Measurements from ENCODE around the gene ERC2. TPM values are rescaled to one million over a fixed set of nuclear protein-coding genes. Genes with fewer than 3 reads are reported as not detected.

The ERC2 gene
- total RNA-seq, 1 donor from 2014 or later: 6.2 TPM

- no peak for DNase-seq (ENCODE audit: low read depth)
Measured at GRCh38 chr3:55716611-55717225, 751.5 kb downstream of the ERC2 start.

GRCh38 chr3:55716044-55716443 lies 752.2 kb downstream of the ERC2 start:
- no peak for DNase-seq (ENCODE audit: low read depth)

- DNase-seq (ENCODE audit: low read depth): no peak
Measured at GRCh38 chr3:55714057-55714456, 754.2 kb downstream of the ERC2 start.

GRCh38 chr3:55711646-55712045 lies 756.6 kb downstream of the ERC2 start:
- no peak for DNase-seq (ENCODE audit: low read depth)

GRCh38 chr3:55709411-55710012 lies 758.8 kb downstream of the ERC2 start:
- no peak for DNase-seq (ENCODE audit: low read depth)

- no peak for DNase-seq (ENCODE audit: low read depth)
Measured at GRCh38 chr3:55708921-55709320, 759.3 kb downstream of the ERC2 start.

- no peak for DNase-seq (ENCODE audit: low read depth)
Measured at GRCh38 chr3:55708242-55708641, 760.0 kb downstream of the ERC2 start.

- no peak for DNase-seq (ENCODE audit: low read depth)
Measured at GRCh38 chr3:55704521-55704920, 763.7 kb downstream of the ERC2 start.

GRCh38 chr3:55702822-55703221 lies 765.4 kb downstream of the ERC2 start:
- no peak for DNase-seq (ENCODE audit: low read depth)

GRCh38 chr3:55701997-55702396 lies 766.3 kb downstream of the ERC2 start:
- no peak for DNase-seq (ENCODE audit: low read depth)

GRCh38 chr3:55698831-55699230 lies 769.4 kb downstream of the ERC2 start:
- DNase-seq (ENCODE audit: low read depth): no peak

- no peak for DNase-seq (ENCODE audit: low read depth)
Measured at GRCh38 chr3:55697177-55697865, 770.9 kb downstream of the ERC2 start.

- DNase-seq (ENCODE audit: low read depth): no peak
Measured at GRCh38 chr3:55692957-55693558, 775.2 kb downstream of the ERC2 start.

- no peak for DNase-seq (ENCODE audit: low read depth)
Measured at GRCh38 chr3:55692295-55692956, 775.8 kb downstream of the ERC2 start.

- DNase-seq (ENCODE audit: low read depth): peak; percentile 4
Measured at GRCh38 chr3:55691141-55691540, 777.1 kb downstream of the ERC2 start.

GRCh38 chr3:55690726-55691125 lies 777.5 kb downstream of the ERC2 start:
- peak; percentile 63 for DNase-seq (ENCODE audit: low read depth)

- no peak for DNase-seq (ENCODE audit: low read depth)
Measured at GRCh38 chr3:55690177-55690576, 778.1 kb downstream of the ERC2 start.

GRCh38 chr3:55688154-55688553 lies 780.1 kb downstream of the ERC2 start:
- no peak for DNase-seq (ENCODE audit: low read depth)

GRCh38 chr3:55687526-55687925 lies 780.7 kb downstream of the ERC2 start:
- peak; percentile 48 for DNase-seq (ENCODE audit: low read depth)

GRCh38 chr3:55686426-55687254 lies 781.6 kb downstream of the ERC2 start:
- no peak for DNase-seq (ENCODE audit: low read depth)

- no peak for DNase-seq (ENCODE audit: low read depth)
Measured at GRCh38 chr3:55683666-55684270, 784.5 kb downstream of the ERC2 start.
